Heart left ventricle (tissue), 16 donors: ENCODE results near the gene TRIM66. TPM values are rescaled to one million over a fixed set of nuclear protein-coding genes. Genes with fewer than 3 reads are reported as not detected.

Experiments
- ATAC-seq, 4 donors: fragments of 200-7000 bp; cut with Tn5 transposase; one replicate each; pipeline ENCODE4 v1.9.1; 2020 to 2022; ENCODE audit warnings: moderate library complexity in 4 of 4, mild to moderate bottlenecking in 3 of 4, moderate number of reproducible peaks in 1 of 4
- DNase-seq, 5 donors: peaks; one replicate each; pipeline ENCODE4 v3.0.0-alpha.2; 2020
- H3K27ac ChIP-seq, 12 donors: fragments of 200-600 bp; sonication (generic) in 4 of 12; one replicate each; pipeline versions ENCODE4 v1.5.0 to v1.8.0; 2016 to 2022; ENCODE audit warnings: mild to moderate bottlenecking in 2 of 12
- H3K27me3 ChIP-seq, 9 donors: fragments of 200-600 bp; sonication (generic) in 2 of 9; one replicate each; pipeline versions ENCODE4 v1.5.1 to v1.8.0; 2016 to 2022; ENCODE audit warnings: mild to moderate bottlenecking in 3 of 9
- H3K36me3 ChIP-seq, 9 donors: fragments of 200-600 bp; sonication (generic) in 2 of 9; one replicate each; pipeline versions ENCODE4 v1.5.0 to v1.8.0; 2018 to 2022; ENCODE audit warnings: mild to moderate bottlenecking in 2 of 9
- H3K4me1 ChIP-seq, 12 donors: fragments of 200-600 bp; sonication (generic) in 4 of 12; one replicate each; pipeline versions ENCODE4 v1.5.0 to v1.8.0; 2016 to 2022; ENCODE audit warnings: mild to moderate bottlenecking in 3 of 12
- H3K4me3 ChIP-seq, 12 donors: fragments of 200-600 bp; sonication (generic) in 4 of 12; one replicate each; pipeline versions ENCODE4 v1.5.0 to v1.8.0; 2017 to 2022; ENCODE audit warnings: mild to moderate bottlenecking in 9 of 12, moderate library complexity in 4 of 12
- H3K9me3 ChIP-seq, 12 donors: fragments of 200-600 bp; sonication (generic) in 4 of 12; one replicate each; pipeline versions ENCODE4 v1.5.0 to v1.8.0; 2016 to 2022; ENCODE audit warnings: mild to moderate bottlenecking in 1 of 12
- POLR2A ChIP-seq, 2 donors: fragments of 450-650 bp; IDR thresholded peaks; one replicate each; pipeline ENCODE4 v1.6.1; 2017; ENCODE audit warnings: antibody characterized with exemption in 2 of 2, mild to moderate bottlenecking in 2 of 2, moderate library complexity in 2 of 2
- WGBS, 4 donors: extraction: QIAGEN DNeasy Blood & Tissue Kit in 2 of 4; methylation state at CpG; one replicate each; pipeline versions ENCODE4 v1.1.5 to v1.1.7; 2013 to 2018; 5-methylcytosine and 5-hydroxymethylcytosine counted together
- intact Hi-C, 10 donors: fragments of 100-400 bp; cut with DNase I; formaldehyde crosslinking; loops; one replicate each; pipeline versions ENCODE4 v1.11.1 to v1.14.2; 2022
- polyA plus RNA-seq, 2 donors: library from polyadenylated mRNA; stranded (reverse); fragments of 200-250 nt; gene quantifications; one replicate each; pipeline ENCODE4 v1.2.3, GENCODE V29; 2013
- total RNA-seq, 9 donors: library from RNA; depleted of rRNA in 2 of 9; stranded (reverse); fragments of >200 nt in 2 of 9; fragmentation: NEBNext Ultra II Directional in 3 of 9; extraction: Animal tissue kit (Norgen Biotek cat#: 25700) in 3 of 9; gene quantifications; one replicate each; pipeline versions ENCODE4 v1.1.0 to v1.2.4, GENCODE V29; 2016 to 2023
- TF ChIP-seq, protein P1 (sequence below), 12 donors: fragments of 200-600 bp; sonication (generic) in 4 of 12; IDR thresholded peaks; one replicate each; pipeline versions ENCODE4 v1.5.0 to v1.8.0; 2018 to 2022; ENCODE audit warnings: antibody characterized with exemption in 12 of 12, mild to moderate bottlenecking in 5 of 12
- donor health status: ischemic (EF 13 %, LVEDD 7.1; RV severe dilation, severe dysfunction).
- donor health status: healthy with polysubstance abuse.
- donor health status: DM: no; HTN: yes; CAD: no.
- donor health status: DM: no; HTN: no; CAD: no.
- donor health status: ischemic (EF 25% LVEDD 6.9; RV normal size, moderate dysfunction).
- donor health status: ischemic (EF 25% LVEDD 5.7; RV mildly dilated, moderate dysfunction).
- donor health status: healthy.
- donor health status: DM: yes; HTN: yes; CAD: no.
- donor health status: ischemic (EF 35%, LVEDD 5.7; RV mildly dilated, moderate dysfunction).
- donor health status: nonischemic (EF 11% LVEDD 7.7; RV severe dilation, severe dysfunction).
- donor health status: DM: yes; HTN: yes; CAD: no.
- donor health status: PGD.
- donor health status: ischemic (EF 29% LVEDD 5.4; RV normal size, mild dysfunction).
- donor health status: nonischemic (EF 23%, LVEDD 6.1; RV moderate dilation, normal function).

TRIM66 gene
- total and polyA plus RNA-seq, 11 donors, result 0.71 to 10.1 (median 3.8) TPM

DNA sequence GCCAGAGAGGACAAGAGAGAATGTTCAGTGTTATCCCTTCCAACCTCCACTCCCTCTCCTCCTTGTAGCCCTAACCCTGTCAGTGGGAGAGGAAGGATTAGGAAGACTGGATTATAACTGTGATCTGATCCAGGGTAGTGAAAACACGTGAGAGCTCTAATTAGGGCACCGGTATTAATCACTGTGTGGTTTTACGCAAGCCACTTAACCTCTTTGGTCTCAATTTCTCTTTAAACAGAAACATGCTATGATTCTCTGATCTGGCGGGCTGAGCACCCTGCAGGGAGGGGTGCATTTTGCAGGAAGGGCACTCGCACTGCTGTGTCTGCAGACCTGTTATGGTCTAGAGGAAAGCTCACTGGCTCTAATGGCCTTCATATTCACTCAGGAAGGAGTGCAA, 11.7 kb upstream of the TRIM66 start:
- Histone ChIP-seq H3K27ac (no peak overlapping the region), H3K4me3 (no peak overlapping the region), H3K9me3 (no peaks in the 10 kb centered on the region), H3K36me3 (peaks cover 0 to 93% (median 78%) of the 10 kb centered on the region in 9 donors), H3K27me3 (no peaks in the 10 kb centered on the region), H3K4me1 (peaks cover 0 to 14% (median 2%) of the 10 kb centered on the region in 12 donors)
- intact Hi-C loops, result loop anchor here in 1 of 10 donors (5.0 kb wide), 1 partner anchor 118 kb away; a partner anchor contains a TSS
- 86 to 93% (median 89%) methylated on average over 5 of the region's 5 CpGs for WGBS, 4 donors
- TF ChIP-seq, protein P1, sequence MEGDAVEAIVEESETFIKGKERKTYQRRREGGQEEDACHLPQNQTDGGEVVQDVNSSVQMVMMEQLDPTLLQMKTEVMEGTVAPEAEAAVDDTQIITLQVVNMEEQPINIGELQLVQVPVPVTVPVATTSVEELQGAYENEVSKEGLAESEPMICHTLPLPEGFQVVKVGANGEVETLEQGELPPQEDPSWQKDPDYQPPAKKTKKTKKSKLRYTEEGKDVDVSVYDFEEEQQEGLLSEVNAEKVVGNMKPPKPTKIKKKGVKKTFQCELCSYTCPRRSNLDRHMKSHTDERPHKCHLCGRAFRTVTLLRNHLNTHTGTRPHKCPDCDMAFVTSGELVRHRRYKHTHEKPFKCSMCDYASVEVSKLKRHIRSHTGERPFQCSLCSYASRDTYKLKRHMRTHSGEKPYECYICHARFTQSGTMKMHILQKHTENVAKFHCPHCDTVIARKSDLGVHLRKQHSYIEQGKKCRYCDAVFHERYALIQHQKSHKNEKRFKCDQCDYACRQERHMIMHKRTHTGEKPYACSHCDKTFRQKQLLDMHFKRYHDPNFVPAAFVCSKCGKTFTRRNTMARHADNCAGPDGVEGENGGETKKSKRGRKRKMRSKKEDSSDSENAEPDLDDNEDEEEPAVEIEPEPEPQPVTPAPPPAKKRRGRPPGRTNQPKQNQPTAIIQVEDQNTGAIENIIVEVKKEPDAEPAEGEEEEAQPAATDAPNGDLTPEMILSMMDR (IDR thresholded peaks at IDR 0.05), result no peak
- TF ChIP-seq POLR2A (IDR thresholded peaks at IDR 0.05), result no peak
- DNase-seq (no peak), ATAC-seq (no peak)

DNA sequence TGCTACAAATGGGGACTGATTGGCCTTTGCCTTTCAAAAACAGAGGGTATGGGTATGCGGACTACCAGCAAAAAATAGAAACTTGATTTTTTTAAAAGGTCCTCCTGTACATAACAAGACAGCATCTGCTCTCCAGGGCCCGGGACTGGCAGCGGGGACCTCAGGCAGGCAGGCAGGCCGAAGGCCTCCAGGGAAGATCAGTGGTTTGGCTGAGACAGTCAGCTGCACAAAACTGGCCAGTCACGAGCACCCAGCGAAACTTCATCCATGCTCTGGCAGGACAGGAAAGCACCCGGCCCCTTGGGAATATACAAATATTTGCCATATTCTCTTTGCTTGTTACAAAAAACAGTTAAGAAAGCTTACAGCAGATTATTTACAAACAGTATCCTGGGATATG, 11.1 kb upstream of the TRIM66 start:
- ATAC-seq (no peak), DNase-seq (no peak)
- Histone ChIP-seq H3K4me1 (peaks cover 0 to 17% (median 3%) of the 10 kb centered on the region in 12 donors), H3K36me3 (peaks cover 0 to 88% (median 72%) of the 10 kb centered on the region in 9 donors), H3K4me3 (no peak overlapping the region), H3K9me3 (no peaks in the 10 kb centered on the region), H3K27me3 (no peaks in the 10 kb centered on the region), H3K27ac (peak overlapping the region in 1 of 12 donors; percentile 25)
- intact Hi-C loops, result loop anchor here in 1 of 10 donors (5.0 kb wide), 1 partner anchor 119 kb away; a partner anchor contains a TSS
- no peak for TF ChIP-seq POLR2A (IDR thresholded peaks at IDR 0.05)
- TF ChIP-seq, protein P1 (IDR thresholded peaks at IDR 0.05), result no peak
- WGBS, 4 donors, result 81 to 93% (median 85%) methylated on average over 7 of the region's 7 CpGs

DNA sequence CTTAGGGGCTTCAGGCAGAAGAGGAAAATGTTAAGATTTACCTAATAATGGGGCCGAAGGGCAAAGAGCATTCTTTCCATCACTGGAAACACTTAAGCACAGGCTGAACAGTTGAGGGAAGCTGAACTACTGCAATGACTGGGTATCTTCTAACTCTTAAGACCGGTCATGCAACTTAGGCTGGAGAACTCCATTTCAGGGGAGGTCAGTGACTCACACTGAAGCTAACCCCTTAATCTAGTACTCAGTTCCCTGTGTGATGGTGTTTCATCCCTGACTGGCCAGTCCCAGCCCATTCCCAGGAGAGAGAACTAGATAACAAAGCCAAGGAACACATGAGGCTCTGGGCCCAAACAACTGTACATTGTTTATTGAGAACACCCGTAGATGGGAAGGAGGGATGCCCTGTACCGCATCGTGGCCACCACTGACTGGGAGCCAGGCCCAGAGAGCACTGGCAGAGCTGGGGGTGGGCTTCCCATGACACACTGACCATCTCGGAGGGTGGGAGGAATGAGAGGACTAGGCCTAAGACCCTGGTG, 10.6 kb upstream of the TRIM66 start:
- Histone ChIP-seq H3K27ac (peak overlapping the region in 2 of 12 donors; percentile 13 to 25), H3K9me3 (no peaks in the 10 kb centered on the region), H3K36me3 (peaks cover 0 to 83% (median 67%) of the 10 kb centered on the region in 9 donors), H3K27me3 (no peaks in the 10 kb centered on the region), H3K4me3 (no peak overlapping the region), H3K4me1 (peaks cover 0 to 21% (median 5%) of the 10 kb centered on the region in 12 donors)
- DNase-seq, result no peak
- intact Hi-C loops, result loop anchor here in 1 of 10 donors (5.0 kb wide), 1 partner anchor 119 kb away; a partner anchor contains a TSS
- 84 to 93% (median 90%) methylated on average over 6 of the region's 6 CpGs for WGBS, 4 donors
- TF ChIP-seq, protein P1 (IDR thresholded peaks at IDR 0.05), result no peak
- TF ChIP-seq POLR2A (IDR thresholded peaks at IDR 0.05), result no peak
- no peak for ATAC-seq

DNA sequence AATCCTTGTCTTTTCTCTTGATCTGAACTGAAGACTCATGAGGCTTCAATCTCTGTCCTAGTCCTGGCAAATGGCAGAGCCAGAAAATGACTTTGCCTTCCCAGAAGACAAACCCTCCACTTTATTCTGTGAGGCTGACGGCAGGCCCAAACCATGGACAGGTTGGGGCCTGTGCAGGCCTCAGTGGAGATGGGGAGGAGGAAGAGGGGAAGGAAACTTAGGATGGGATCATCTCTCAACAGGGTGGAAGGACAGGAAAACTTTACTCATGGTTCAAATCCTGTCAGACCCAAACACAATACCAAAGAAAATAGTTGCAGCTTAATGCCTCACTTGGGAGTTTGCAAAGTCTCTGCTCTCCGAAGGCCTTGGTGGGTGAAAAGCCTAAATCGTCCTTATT, 10.0 kb upstream of the TRIM66 start:
- H3K9me3 ChIP-seq, result no peaks in the 10 kb centered on the region
- H3K27me3 ChIP-seq, result no peaks in the 10 kb centered on the region
- 53 to 78% (median 64%) methylated on average over 3 of the region's 3 CpGs for WGBS, 4 donors
- TF ChIP-seq, protein P1 (IDR thresholded peaks at IDR 0.05), result no peak
- TF ChIP-seq POLR2A (IDR thresholded peaks at IDR 0.05), result no peak
- ATAC-seq (no peak), DNase-seq (no peak)
- no peak overlapping the region for H3K4me3 ChIP-seq
- intact Hi-C loops, result loop anchor here in 1 of 10 donors (5.0 kb wide), 1 partner anchor 120 kb away; a partner anchor contains a TSS
- peaks cover 0 to 28% (median 10%) of the 10 kb centered on the region in 12 donors for H3K4me1 ChIP-seq
- H3K36me3 ChIP-seq, result peaks cover 0 to 77% (median 61%) of the 10 kb centered on the region in 9 donors
- no peak overlapping the region for H3K27ac ChIP-seq
